Neural cell (in vitro differentiated cells): ENCODE results near the gene MTMR12. TPM values are rescaled to one million over a fixed set of nuclear protein-coding genes. Genes with fewer than 3 reads are reported as not detected.

ENCODE experiments used
- H2AFZ ChIP-seq: fragments of 200-600, 300-800 bp; sonication (generic), shearing (Covaris generic); 2 replicates; pipeline ENCODE4 v1.6.0; 2014; ENCODE audit warnings: low read depth, mild to moderate bottlenecking, antibody characterized with exemption, low read length, moderate library complexity
- H3F3A ChIP-seq: fragments of 200-600 bp; shearing (Covaris generic); 2 replicates; pipeline ENCODE4 v1.6.1; 2016; ENCODE audit warnings: mild to moderate bottlenecking, moderate library complexity, mixed read lengths, antibody characterized with exemption, low read length; ENCODE audit not compliant: insufficient read depth, poor library complexity, severe bottlenecking
- H3K27ac ChIP-seq: fragments of 200-600, 300-800 bp; sonication (generic), shearing (Covaris generic); 2 replicates; pipeline ENCODE4 v1.5.1; 2014; ENCODE audit warnings: mild to moderate bottlenecking, low read length, moderate library complexity
- H3K27me3 ChIP-seq: fragments of 300-800, 200-600 bp; sonication (generic), shearing (Covaris generic); 2 replicates; pipeline ENCODE4 v1.6.0; 2014; ENCODE audit warnings: mild to moderate bottlenecking, low read depth, low read length, moderate library complexity; ENCODE audit not compliant: insufficient read depth
- H3K36me3 ChIP-seq: fragments of 300-800, 200-600 bp; sonication (generic), shearing (Covaris generic); 2 replicates; pipeline ENCODE4 v1.5.1; 2014; ENCODE audit warnings: mild to moderate bottlenecking, antibody characterized with exemption, low read length, moderate library complexity; ENCODE audit not compliant: insufficient read depth
- H3K4me2 ChIP-seq: fragments of 300-800, 200-600 bp; sonication (generic), shearing (Covaris generic); 2 replicates; pipeline ENCODE4 v1.6.0; 2014; ENCODE audit warnings: mild to moderate bottlenecking, low read length
- H3K4me3 ChIP-seq: fragments of 300-800, 200-600 bp; sonication (generic), shearing (Covaris generic); 2 replicates; pipeline ENCODE4 v1.5.1; 2014; ENCODE audit warnings: mild to moderate bottlenecking, low read length, moderate library complexity
- H3K79me2 ChIP-seq: fragments of 200-600 bp; shearing (Covaris generic); replicated peaks from 2 replicates; pipeline ENCODE4 v1.6.0; 2014; ENCODE audit warnings: mild to moderate bottlenecking, low read length, moderate library complexity; ENCODE audit not compliant: insufficient read depth
- H3K9ac ChIP-seq: fragments of 300-800, 200-600 bp; sonication (generic), shearing (Covaris generic); 2 replicates; pipeline ENCODE4 v1.6.1; 2016; ENCODE audit warnings: mild to moderate bottlenecking, low read length, mixed read lengths
- H3K9me2 ChIP-seq: fragments of 200-600 bp; shearing (Covaris generic); 2 replicates; pipeline ENCODE4 v1.6.1; 2016; ENCODE audit warnings: mild to moderate bottlenecking, low read length, mixed read lengths; ENCODE audit not compliant: insufficient read depth
- H3K9me3 ChIP-seq: fragments of 200-600, 300-800 bp; sonication (generic), shearing (Covaris generic); 2 replicates; pipeline ENCODE4 v1.6.1; 2016; ENCODE audit warnings: mild to moderate bottlenecking, mixed run types, low read length, moderate library complexity, mixed read lengths
- H4K20me1 ChIP-seq: fragments of 200-600 bp; shearing (Covaris generic); 2 replicates; pipeline ENCODE4 v1.6.1; 2016; ENCODE audit warnings: mild to moderate bottlenecking, mixed run types; ENCODE audit not compliant: insufficient read depth
- EP300 ChIP-seq: fragments of 450-650 bp; conservative IDR thresholded peaks from 2 replicates; pipeline ENCODE4 v1.6.1; 2014; ENCODE audit warnings: antibody characterized with exemption, mild to moderate bottlenecking, moderate library complexity; ENCODE audit not compliant: poor library complexity, severe bottlenecking
- EZH2 ChIP-seq: fragments of 200-600, 300-800 bp; shearing (Covaris generic), sonication (generic); IDR thresholded peaks from 2 replicates; pipeline ENCODE4 v1.6.1; 2014; ENCODE audit warnings: antibody characterized with exemption, low read length, borderline replicate concordance, mild to moderate bottlenecking; ENCODE audit not compliant: insufficient read depth, poor library complexity, severe bottlenecking
- MXI1 ChIP-seq: fragments of 450-650 bp; conservative IDR thresholded peaks from 2 replicates; pipeline ENCODE4 v1.6.1; 2014; ENCODE audit warnings: antibody characterized with exemption, mild to moderate bottlenecking; ENCODE audit not compliant: poor library complexity, severe bottlenecking
- POLR2AphosphoS5 ChIP-seq: IDR thresholded peaks from 2 replicates; pipeline ENCODE4 v1.6.1; 2012
- RAD21 ChIP-seq: fragments of 450-650 bp; conservative IDR thresholded peaks from 2 replicates; pipeline ENCODE4 v1.6.1; 2014; ENCODE audit warnings: antibody characterized with exemption, mild to moderate bottlenecking, moderate library complexity
- SMC3 ChIP-seq: fragments of 450-650 bp; conservative IDR thresholded peaks from 2 replicates; pipeline ENCODE4 v1.6.1; 2014; ENCODE audit warnings: antibody characterized with exemption, mild to moderate bottlenecking, moderate library complexity; ENCODE audit not compliant: poor library complexity
- TAF1 ChIP-seq: IDR thresholded peaks from 2 replicates; pipeline ENCODE4 v1.6.1; 2012; ENCODE audit warnings: low read depth
- polyA plus RNA-seq: library from polyadenylated mRNA; depleted of rRNA; stranded (reverse); fragments of >200 nt; gene quantifications from 2 replicates; pipeline ENCODE4 v1.2.3, GENCODE V29; 2014
- TF ChIP-seq, protein P1 (sequence below): IDR thresholded peaks from 2 replicates; pipeline ENCODE4 v1.6.1; 2012; ENCODE audit warnings: borderline replicate concordance
- TF ChIP-seq, protein P2 (sequence below): fragments of 450-650 bp; IDR thresholded peaks from 2 replicates; pipeline ENCODE4 v1.5.1; 2014; ENCODE audit warnings: antibody characterized with exemption, mild to moderate bottlenecking, moderate library complexity; ENCODE audit not compliant: poor library complexity, severe bottlenecking

The MTMR12 gene
- polyA plus RNA-seq, 1 donor from 2014 or later = 13.5 TPM

DNA sequence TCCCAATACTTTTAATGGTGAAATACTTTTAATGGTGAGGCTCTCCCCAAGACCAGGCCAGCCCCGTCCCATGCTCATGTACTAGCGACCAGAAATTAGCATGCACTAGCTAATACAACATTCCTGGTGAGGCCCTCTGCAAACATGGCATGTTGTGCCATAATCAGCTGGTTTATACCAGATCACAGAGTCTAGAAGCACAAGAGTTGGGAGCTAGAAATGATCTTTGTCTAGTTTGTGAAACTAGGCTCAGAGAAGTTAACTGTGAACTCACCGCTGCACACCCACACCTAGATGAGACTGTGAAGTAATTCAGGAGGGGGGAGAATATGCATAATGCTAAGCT, 37.4 kb downstream of the MTMR12 start:
- Histone ChIP-seq H3K4me3 (no peak overlapping the region), H3K27me3 (no peaks in the 10 kb centered on the region), H3K9me2 (no peaks in the 10 kb centered on the region), H2AFZ (no peak overlapping the region), H3K4me2 (no peak overlapping the region), H3K79me2 (peaks cover 5% of the 10 kb centered on the region), H4K20me1 (no peaks in the 10 kb centered on the region), H3K9me3 (no peaks in the 10 kb centered on the region), H3K36me3 (no peaks in the 10 kb centered on the region), H3F3A (no peaks in the 10 kb centered on the region), H3K9ac (no peak overlapping the region), H3K27ac (no peak overlapping the region)
- TF ChIP-seq MXI1 = no peak
- TF ChIP-seq TAF1 = no peak
- TF ChIP-seq, protein P1, sequence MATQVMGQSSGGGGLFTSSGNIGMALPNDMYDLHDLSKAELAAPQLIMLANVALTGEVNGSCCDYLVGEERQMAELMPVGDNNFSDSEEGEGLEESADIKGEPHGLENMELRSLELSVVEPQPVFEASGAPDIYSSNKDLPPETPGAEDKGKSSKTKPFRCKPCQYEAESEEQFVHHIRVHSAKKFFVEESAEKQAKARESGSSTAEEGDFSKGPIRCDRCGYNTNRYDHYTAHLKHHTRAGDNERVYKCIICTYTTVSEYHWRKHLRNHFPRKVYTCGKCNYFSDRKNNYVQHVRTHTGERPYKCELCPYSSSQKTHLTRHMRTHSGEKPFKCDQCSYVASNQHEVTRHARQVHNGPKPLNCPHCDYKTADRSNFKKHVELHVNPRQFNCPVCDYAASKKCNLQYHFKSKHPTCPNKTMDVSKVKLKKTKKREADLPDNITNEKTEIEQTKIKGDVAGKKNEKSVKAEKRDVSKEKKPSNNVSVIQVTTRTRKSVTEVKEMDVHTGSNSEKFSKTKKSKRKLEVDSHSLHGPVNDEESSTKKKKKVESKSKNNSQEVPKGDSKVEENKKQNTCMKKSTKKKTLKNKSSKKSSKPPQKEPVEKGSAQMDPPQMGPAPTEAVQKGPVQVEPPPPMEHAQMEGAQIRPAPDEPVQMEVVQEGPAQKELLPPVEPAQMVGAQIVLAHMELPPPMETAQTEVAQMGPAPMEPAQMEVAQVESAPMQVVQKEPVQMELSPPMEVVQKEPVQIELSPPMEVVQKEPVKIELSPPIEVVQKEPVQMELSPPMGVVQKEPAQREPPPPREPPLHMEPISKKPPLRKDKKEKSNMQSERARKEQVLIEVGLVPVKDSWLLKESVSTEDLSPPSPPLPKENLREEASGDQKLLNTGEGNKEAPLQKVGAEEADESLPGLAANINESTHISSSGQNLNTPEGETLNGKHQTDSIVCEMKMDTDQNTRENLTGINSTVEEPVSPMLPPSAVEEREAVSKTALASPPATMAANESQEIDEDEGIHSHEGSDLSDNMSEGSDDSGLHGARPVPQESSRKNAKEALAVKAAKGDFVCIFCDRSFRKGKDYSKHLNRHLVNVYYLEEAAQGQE = no peak
- TF ChIP-seq RAD21 = no peak
- TF ChIP-seq EZH2 = no peak
- TF ChIP-seq POLR2AphosphoS5 = no peak
- no peak for TF ChIP-seq EP300
- no peak for TF ChIP-seq SMC3
- TF ChIP-seq, protein P2, sequence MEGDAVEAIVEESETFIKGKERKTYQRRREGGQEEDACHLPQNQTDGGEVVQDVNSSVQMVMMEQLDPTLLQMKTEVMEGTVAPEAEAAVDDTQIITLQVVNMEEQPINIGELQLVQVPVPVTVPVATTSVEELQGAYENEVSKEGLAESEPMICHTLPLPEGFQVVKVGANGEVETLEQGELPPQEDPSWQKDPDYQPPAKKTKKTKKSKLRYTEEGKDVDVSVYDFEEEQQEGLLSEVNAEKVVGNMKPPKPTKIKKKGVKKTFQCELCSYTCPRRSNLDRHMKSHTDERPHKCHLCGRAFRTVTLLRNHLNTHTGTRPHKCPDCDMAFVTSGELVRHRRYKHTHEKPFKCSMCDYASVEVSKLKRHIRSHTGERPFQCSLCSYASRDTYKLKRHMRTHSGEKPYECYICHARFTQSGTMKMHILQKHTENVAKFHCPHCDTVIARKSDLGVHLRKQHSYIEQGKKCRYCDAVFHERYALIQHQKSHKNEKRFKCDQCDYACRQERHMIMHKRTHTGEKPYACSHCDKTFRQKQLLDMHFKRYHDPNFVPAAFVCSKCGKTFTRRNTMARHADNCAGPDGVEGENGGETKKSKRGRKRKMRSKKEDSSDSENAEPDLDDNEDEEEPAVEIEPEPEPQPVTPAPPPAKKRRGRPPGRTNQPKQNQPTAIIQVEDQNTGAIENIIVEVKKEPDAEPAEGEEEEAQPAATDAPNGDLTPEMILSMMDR = no peak

DNA sequence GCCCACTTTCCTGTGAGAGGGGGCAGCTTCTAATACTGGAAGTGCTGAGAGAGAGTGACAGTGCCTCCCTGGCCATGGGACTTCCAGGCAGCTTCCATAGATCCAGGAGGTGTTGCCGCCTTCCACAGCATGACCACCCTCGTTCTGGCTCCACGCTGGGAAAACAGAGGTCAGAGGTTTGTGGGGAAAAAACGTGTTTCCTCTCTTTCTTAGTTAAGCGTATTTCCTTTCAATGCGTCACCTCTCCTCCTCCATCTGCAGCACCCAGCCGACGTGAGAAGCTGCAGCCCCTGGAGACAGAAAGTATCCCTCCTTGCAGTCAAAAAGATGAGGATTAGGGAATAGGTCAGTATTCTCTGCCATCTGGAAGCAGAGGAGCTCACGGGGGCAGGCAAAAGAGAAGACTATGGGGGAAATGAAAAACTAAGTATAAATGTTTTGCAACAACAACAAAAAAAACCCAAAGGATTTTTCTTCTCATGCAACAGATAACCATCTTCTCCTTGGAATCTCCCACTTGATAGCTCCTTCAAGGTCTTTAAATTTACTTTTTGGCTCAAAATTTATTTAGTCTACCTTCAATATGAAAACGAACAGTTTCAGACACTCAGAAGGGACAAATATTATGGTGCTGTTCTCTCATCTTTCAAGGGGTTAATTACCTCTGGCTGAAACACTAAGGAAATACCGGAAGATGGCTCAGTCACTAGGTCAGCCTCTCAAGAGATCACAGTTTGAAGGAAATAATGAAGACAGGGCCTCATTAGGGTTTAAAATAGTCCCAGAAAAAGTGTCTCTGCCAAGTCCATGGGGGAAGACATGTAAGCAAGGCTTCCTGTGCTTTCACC, 38.0 kb downstream of the MTMR12 start:
- no peaks in the 10 kb centered on the region for H3F3A ChIP-seq
- no peaks in the 10 kb centered on the region for H4K20me1 ChIP-seq
- H3K9me2 ChIP-seq = no peaks in the 10 kb centered on the region
- no peaks in the 10 kb centered on the region for H3K36me3 ChIP-seq
- no peaks in the 10 kb centered on the region for H3K27me3 ChIP-seq
- peaks cover 5% of the 10 kb centered on the region for H3K79me2 ChIP-seq
- H3K27ac ChIP-seq = no peak overlapping the region
- H3K4me2 ChIP-seq = no peak overlapping the region
- no peak overlapping the region for H2AFZ ChIP-seq
- H3K4me3 ChIP-seq = no peak overlapping the region
- H3K9ac ChIP-seq = no peak overlapping the region
- no peaks in the 10 kb centered on the region for H3K9me3 ChIP-seq
- TF ChIP-seq RAD21 (no peak), EP300 (no peak), EZH2 (no peak), MXI1 (no peak), TAF1 (no peak), SMC3 (no peak), POLR2AphosphoS5 (no peak)
- TF ChIP-seq, protein P2 = no peak
- TF ChIP-seq, protein P1 = no peak
